Breast epithelium (tissue), 4 donors: ENCODE data around the gene VPS25. TPM values are rescaled to one million over a fixed set of nuclear protein-coding genes. Genes with fewer than 3 reads are reported as not detected.

Experiments used
- DNase-seq, 2 donors: peaks; one replicate each; pipeline ENCODE4 v3.0.0-alpha.2; 2019; ENCODE audit warnings: low spot score in 2 of 2
- H3K27ac ChIP-seq, 2 donors: fragments of 200-600 bp; sonication (generic) in 1 of 2; one replicate each; pipeline ENCODE4 v1.5.1; 2016 to 2019; ENCODE audit warnings: mild to moderate bottlenecking in 1 of 2
- H3K27me3 ChIP-seq, 2 donors: fragments of 200-600 bp; sonication (generic) in 1 of 2; one replicate each; pipeline versions ENCODE4 v1.5.1 to v1.6.0; 2017 to 2019; ENCODE audit warnings: control low read depth in 1 of 2, mild to moderate bottlenecking in 1 of 2
- H3K36me3 ChIP-seq: fragments of 200-600 bp; one replicate; pipeline ENCODE4 v1.5.1; 2019
- H3K4me1 ChIP-seq, 2 donors: fragments of 200-600 bp; sonication (generic); one replicate each; pipeline ENCODE4 v1.5.1; 2016 to 2019; ENCODE audit warnings: control low read depth in 1 of 2
- H3K4me3 ChIP-seq, 3 donors: fragments of 200-600 bp; sonication (generic); 1 replicate in 2 of 3; 2 replicates in 1 of 3; pipeline ENCODE4 v1.5.1; 2016 to 2019; ENCODE audit warnings: mild to moderate bottlenecking in 3 of 3, moderate library complexity in 2 of 3
- H3K9me3 ChIP-seq, 2 donors: fragments of 200-600 bp; sonication (generic) in 1 of 2; one replicate each; pipeline ENCODE4 v1.5.1; 2016 to 2019; ENCODE audit warnings: control low read depth in 1 of 2
- CTCF ChIP-seq, 3 donors: fragments of 450-650 bp; IDR thresholded peaks; one replicate each; pipeline ENCODE4 v1.5.1; 2016 to 2017; ENCODE audit warnings: antibody characterized with exemption in 3 of 3, mild to moderate bottlenecking in 3 of 3, moderate library complexity in 3 of 3
- POLR2A ChIP-seq: fragments of 450-650 bp; IDR thresholded peaks from one replicate; pipeline ENCODE4 v1.6.1; 2016; ENCODE audit warnings: antibody characterized with exemption, mild to moderate bottlenecking, moderate library complexity
- POLR2AphosphoS5 ChIP-seq, 3 donors: sonication (generic); formaldehyde crosslinking; IDR thresholded peaks; one replicate each; pipeline ENCODE4 v1.6.1; 2017; ENCODE audit warnings: antibody characterized with exemption in 3 of 3
- intact Hi-C: fragments of 100-400 bp; cut with DNase I; formaldehyde crosslinking; loops from one replicate; pipeline ENCODE4 v1.15.1; 2023; ENCODE audit warnings: low total_unique reads
- total RNA-seq, 3 donors: library from RNA; depleted of rRNA; stranded (reverse); fragments of >200 nt; gene quantifications; one replicate each; pipeline ENCODE4 v1.1.0, GENCODE V29; 2016

Gene VPS25
- total RNA-seq, 3 donors from 2014 or later = 53.4 to 70.4 (median 61.9) TPM

GRCh38 chr17:42783062-42783790, 10.0 kb downstream of the VPS25 start:
- no peak for TF ChIP-seq POLR2A
- TF ChIP-seq POLR2AphosphoS5 (IDR thresholded peaks at IDR 0.05) = no peak
- no peak for TF ChIP-seq CTCF (IDR thresholded peaks at IDR 0.05)
- intact Hi-C loops = no loop called here
- peaks cover 0 to 39% of the 10 kb centered on the region in 2 donors for H3K27me3 ChIP-seq

GRCh38 chr17:42783791-42784138, 10.5 kb downstream of the VPS25 start:
- H3K4me1 ChIP-seq = no peaks in the 10 kb centered on the region
- no peak for DNase-seq
- intact Hi-C loops = no loop called here
- peaks cover 0 to 39% of the 10 kb centered on the region in 2 donors for H3K27me3 ChIP-seq
- H3K4me3 ChIP-seq = no peak overlapping the region
- TF ChIP-seq POLR2A = no peak
- TF ChIP-seq POLR2AphosphoS5 (IDR thresholded peaks at IDR 0.05) = no peak
- TF ChIP-seq CTCF (IDR thresholded peaks at IDR 0.05) = no peak
- no peaks in the 10 kb centered on the region for H3K36me3 ChIP-seq
- no peaks in the 10 kb centered on the region for H3K9me3 ChIP-seq
- H3K27ac ChIP-seq = no peak overlapping the region

More at GRCh38 chr17:42783062-42783790, 10.0 kb downstream of the VPS25 start:
- Histone ChIP-seq H3K27ac (no peak overlapping the region), H3K36me3 (peaks cover under 1% of the 10 kb centered on the region), H3K4me1 (no peaks in the 10 kb centered on the region), H3K4me3 (no peak overlapping the region), H3K9me3 (no peaks in the 10 kb centered on the region)
- no peak for DNase-seq

GRCh38 chr17:42784409-42784808, 11.2 kb downstream of the VPS25 start:
- Histone ChIP-seq H3K4me3 (no peak overlapping the region), H3K27me3 (peaks cover 0 to 39% of the 10 kb centered on the region in 2 donors), H3K4me1 (no peaks in the 10 kb centered on the region), H3K36me3 (no peaks in the 10 kb centered on the region), H3K9me3 (no peaks in the 10 kb centered on the region), H3K27ac (no peak overlapping the region)
- intact Hi-C loops = no loop called here
- no peak for TF ChIP-seq CTCF (IDR thresholded peaks at IDR 0.05)
- TF ChIP-seq POLR2A = no peak
- no peak for TF ChIP-seq POLR2AphosphoS5 (IDR thresholded peaks at IDR 0.05)
- no peak for DNase-seq

- TF ChIP-seq POLR2A = no peak
- no peak for TF ChIP-seq CTCF (IDR thresholded peaks at IDR 0.05)
- no peak for TF ChIP-seq POLR2AphosphoS5 (IDR thresholded peaks at IDR 0.05)
- Histone ChIP-seq H3K27ac (no peak overlapping the region), H3K4me1 (no peaks in the 10 kb centered on the region), H3K4me3 (no peak overlapping the region), H3K36me3 (no peaks in the 10 kb centered on the region), H3K9me3 (no peaks in the 10 kb centered on the region), H3K27me3 (peaks cover 0 to 39% of the 10 kb centered on the region in 2 donors)
- DNase-seq = no peak
- intact Hi-C loops = no loop called here
Observed at GRCh38 chr17:42784811-42785592, 11.8 kb downstream of the VPS25 start.

GRCh38 chr17:42787266-42787665, 14.0 kb downstream of the VPS25 start:
- peaks cover 0 to 31% of the 10 kb centered on the region in 2 donors for H3K27me3 ChIP-seq
- DNase-seq = no peak
- H3K4me1 ChIP-seq = no peaks in the 10 kb centered on the region
- no peak for TF ChIP-seq POLR2AphosphoS5 (IDR thresholded peaks at IDR 0.05)
- no peak for TF ChIP-seq CTCF (IDR thresholded peaks at IDR 0.05)
- TF ChIP-seq POLR2A = no peak
- intact Hi-C loops = no loop called here
- H3K27ac ChIP-seq = no peak overlapping the region
- H3K4me3 ChIP-seq = no peak overlapping the region
- no peaks in the 10 kb centered on the region for H3K9me3 ChIP-seq
- no peaks in the 10 kb centered on the region for H3K36me3 ChIP-seq
